Measurements from ENCODE around the gene PTPA. TPM values are rescaled to one million over a fixed set of nuclear protein-coding genes. Genes with fewer than 3 reads are reported as not detected.

PTPA gene
- total and polyA plus RNA-seq, 10 of the 15 experiments (the other 5 are each of a cell fraction or from before 2014, with no cell fraction given), result 1.6 to 111 (median 55.1) TPM

DNA sequence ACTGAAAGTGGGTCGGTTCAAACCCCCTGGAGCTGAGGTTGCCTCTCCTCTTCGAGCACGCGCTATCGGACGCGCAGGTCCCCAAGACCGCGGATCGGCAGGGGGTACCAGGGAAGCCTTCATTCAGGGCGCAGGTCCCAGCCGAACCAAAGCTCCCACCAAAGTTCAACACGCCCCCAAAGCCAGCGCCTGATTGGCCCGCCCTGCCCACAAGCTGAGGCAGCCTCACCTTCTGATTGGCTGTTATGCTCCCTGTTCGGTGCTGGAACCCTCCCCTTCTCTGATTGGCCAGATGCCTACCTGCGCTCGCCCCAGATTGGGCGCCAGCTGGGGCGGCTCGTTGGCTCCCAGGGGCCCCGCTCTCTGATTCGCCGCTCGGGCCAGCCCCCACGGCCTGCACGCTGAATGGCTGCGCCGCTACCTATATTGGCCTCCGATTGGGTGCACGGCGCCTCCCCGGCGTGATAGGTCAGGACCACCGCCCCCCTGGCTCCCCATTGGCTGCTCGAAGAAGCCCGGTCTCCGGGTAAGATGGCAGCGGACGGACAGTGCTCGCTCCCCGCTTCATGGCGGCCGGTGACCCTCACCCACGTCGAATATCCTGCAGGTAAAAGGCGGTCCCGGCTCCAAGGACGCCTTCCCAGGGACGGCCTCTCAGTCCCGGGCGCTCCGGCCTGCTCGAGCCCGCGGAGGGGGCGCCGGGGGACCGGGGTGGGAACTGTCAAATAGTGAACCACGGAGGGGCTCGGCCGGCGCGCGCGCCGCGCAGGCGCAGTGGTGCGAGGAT, 30.4 kb upstream of the PTPA start, which contains the start of gene DOLPP1:
Gene DOLPP1, plus strand, starts transcription at position 511 of the 787 bp plus-strand sequence. Its CDS starts 21 bp downstream, at position 532.
- POLR2A ChIA-PET, result interaction anchor here (0.6 to 1.6 kb wide), 9 partner anchors 41 to 1795 kb away, joined by 3 to 6 read pairs (median 3); partner anchors contain the start of genes DOLK, MIGA2, NUP188 and SH3GLB2
- H4K20me1 ChIP-seq (ENCODE audit: control insufficient read depth, insufficient read depth), result no peaks in the 10 kb centered on the region
- peak within 1 kb of the TSS; percentile 93 for H3K4me3 ChIP-seq
- peaks cover 12% of the 10 kb centered on the region for H3K4me1 ChIP-seq (ENCODE audit: control insufficient read depth, insufficient read depth, low read length)
- in situ Hi-C loops (cut with MboI), result no loop called here
- RAD21 ChIA-PET (ENCODE audit: unreplicated experiment), result interaction anchor here (0.6 to 1.7 kb wide), 7 partner anchors 45 to 544 kb away, joined by 3 to 5 read pairs (median 4); partner anchors contain the start of gene MIGA2
- H3K36me3 ChIP-seq (ENCODE audit: control insufficient read depth in 2 of 2, insufficient read depth in 2 of 2, low read length in 1 of 2), result peaks cover 0 to 10% of the 10 kb centered on the region in 2 experiments; a peak in 3 of 4 replicates
- BruUV-seq (replicated peaks), result no TSS peak
- peak within 1 kb of the TSS; percentile 54 for H3K27ac ChIP-seq (ENCODE audit: control insufficient read depth, insufficient read depth)
- SMC1A ChIA-PET (ENCODE audit: uncharacterized antibody, unreplicated experiment), result interaction anchor here (1.1 kb wide), 1 partner anchor 51 kb away, joined by 4 read pairs; no protein-coding TSS in a partner anchor
- no peaks in the 10 kb centered on the region for H3K9me3 ChIP-seq (replicated peaks; ENCODE audit: control insufficient read depth, insufficient read depth, low read length)
- FAIRE-seq (peak; percentile 100), DNase-seq (ENCODE audit: low read depth, low spot score) (peak; percentile 96), ATAC-seq (peak; percentile 98)
- no peaks in the 10 kb centered on the region for H3K27me3 ChIP-seq (replicated peaks in 1 of 2; ENCODE audit: control insufficient read depth in 2 of 2, insufficient read depth in 2 of 2, low read length in 1 of 2)
- H3K9ac ChIP-seq (ENCODE audit: control insufficient read depth, insufficient read depth, low read length), result peak within 1 kb of the TSS; percentile 83
- 1% methylated on average over 65 of the region's 70 CpGs for WGBS (ENCODE audit: insufficient coverage, insufficient replicate concordance, low lambda C conversion rate, missing lambda C conversion rate)
- CTCF ChIA-PET, result interaction anchor here (0.8 to 1.9 kb wide), 7 partner anchors 22 to 543 kb away, joined by 3 to 5 read pairs (median 3); partner anchors contain the start of gene SH3GLB2
- peak within 1 kb of the TSS; percentile 99 for H3K4me2 ChIP-seq (ENCODE audit: control insufficient read depth, insufficient read depth)
- peaks cover 17% of the 10 kb centered on the region for H3K79me2 ChIP-seq (ENCODE audit: control insufficient read depth, insufficient read depth, low read length)
- H2AFZ ChIP-seq (ENCODE audit: control insufficient read depth, low read depth, low read length), result peak within 1 kb of the TSS; percentile 98
- intact Hi-C loops (cut with micrococcal nuclease; ENCODE audit: unreplicated experiment), result loop anchor here (2.0 kb wide), 1 partner anchor 30 kb away; the partner anchor contains the start of genes CRAT and PTPA
- TF ChIP-seq, protein P1, sequence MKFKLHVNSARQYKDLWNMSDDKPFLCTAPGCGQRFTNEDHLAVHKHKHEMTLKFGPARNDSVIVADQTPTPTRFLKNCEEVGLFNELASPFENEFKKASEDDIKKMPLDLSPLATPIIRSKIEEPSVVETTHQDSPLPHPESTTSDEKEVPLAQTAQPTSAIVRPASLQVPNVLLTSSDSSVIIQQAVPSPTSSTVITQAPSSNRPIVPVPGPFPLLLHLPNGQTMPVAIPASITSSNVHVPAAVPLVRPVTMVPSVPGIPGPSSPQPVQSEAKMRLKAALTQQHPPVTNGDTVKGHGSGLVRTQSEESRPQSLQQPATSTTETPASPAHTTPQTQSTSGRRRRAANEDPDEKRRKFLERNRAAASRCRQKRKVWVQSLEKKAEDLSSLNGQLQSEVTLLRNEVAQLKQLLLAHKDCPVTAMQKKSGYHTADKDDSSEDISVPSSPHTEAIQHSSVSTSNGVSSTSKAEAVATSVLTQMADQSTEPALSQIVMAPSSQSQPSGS (IDR thresholded peaks at IDR 0.05; ENCODE audit: low read length), result no peak
- no peak for TF ChIP-seq GABPA (IDR thresholded peaks at IDR 0.05; ENCODE audit: low read depth)
- TF ChIP-seq, protein P2, sequence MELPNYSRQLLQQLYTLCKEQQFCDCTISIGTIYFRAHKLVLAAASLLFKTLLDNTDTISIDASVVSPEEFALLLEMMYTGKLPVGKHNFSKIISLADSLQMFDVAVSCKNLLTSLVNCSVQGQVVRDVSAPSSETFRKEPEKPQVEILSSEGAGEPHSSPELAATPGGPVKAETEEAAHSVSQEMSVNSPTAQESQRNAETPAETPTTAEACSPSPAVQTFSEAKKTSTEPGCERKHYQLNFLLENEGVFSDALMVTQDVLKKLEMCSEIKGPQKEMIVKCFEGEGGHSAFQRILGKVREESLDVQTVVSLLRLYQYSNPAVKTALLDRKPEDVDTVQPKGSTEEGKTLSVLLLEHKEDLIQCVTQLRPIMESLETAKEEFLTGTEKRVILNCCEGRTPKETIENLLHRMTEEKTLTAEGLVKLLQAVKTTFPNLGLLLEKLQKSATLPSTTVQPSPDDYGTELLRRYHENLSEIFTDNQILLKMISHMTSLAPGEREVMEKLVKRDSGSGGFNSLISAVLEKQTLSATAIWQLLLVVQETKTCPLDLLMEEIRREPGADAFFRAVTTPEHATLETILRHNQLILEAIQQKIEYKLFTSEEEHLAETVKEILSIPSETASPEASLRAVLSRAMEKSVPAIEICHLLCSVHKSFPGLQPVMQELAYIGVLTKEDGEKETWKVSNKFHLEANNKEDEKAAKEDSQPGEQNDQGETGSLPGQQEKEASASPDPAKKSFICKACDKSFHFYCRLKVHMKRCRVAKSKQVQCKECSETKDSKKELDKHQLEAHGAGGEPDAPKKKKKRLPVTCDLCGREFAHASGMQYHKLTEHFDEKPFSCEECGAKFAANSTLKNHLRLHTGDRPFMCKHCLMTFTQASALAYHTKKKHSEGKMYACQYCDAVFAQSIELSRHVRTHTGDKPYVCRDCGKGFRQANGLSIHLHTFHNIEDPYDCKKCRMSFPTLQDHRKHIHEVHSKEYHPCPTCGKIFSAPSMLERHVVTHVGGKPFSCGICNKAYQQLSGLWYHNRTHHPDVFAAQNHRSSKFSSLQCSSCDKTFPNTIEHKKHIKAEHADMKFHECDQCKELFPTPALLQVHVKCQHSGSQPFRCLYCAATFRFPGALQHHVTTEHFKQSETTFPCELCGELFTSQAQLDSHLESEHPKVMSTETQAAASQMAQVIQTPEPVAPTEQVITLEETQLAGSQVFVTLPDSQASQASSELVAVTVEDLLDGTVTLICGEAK (IDR thresholded peaks at IDR 0.05; ENCODE audit: borderline replicate concordance), result peak; percentile 64; the same call in 1 of the 2 replicates
- peak; percentile 33; the same call in 1 of the 2 replicates for TF ChIP-seq NR2F1 (conservative IDR thresholded peaks at IDR 0.05)
- TF ChIP-seq TCF3 (IDR thresholded peaks at IDR 0.05; ENCODE audit: borderline replicate concordance, insufficient read depth, low read depth, low read length), result no peak
- TF ChIP-seq, protein P3, sequence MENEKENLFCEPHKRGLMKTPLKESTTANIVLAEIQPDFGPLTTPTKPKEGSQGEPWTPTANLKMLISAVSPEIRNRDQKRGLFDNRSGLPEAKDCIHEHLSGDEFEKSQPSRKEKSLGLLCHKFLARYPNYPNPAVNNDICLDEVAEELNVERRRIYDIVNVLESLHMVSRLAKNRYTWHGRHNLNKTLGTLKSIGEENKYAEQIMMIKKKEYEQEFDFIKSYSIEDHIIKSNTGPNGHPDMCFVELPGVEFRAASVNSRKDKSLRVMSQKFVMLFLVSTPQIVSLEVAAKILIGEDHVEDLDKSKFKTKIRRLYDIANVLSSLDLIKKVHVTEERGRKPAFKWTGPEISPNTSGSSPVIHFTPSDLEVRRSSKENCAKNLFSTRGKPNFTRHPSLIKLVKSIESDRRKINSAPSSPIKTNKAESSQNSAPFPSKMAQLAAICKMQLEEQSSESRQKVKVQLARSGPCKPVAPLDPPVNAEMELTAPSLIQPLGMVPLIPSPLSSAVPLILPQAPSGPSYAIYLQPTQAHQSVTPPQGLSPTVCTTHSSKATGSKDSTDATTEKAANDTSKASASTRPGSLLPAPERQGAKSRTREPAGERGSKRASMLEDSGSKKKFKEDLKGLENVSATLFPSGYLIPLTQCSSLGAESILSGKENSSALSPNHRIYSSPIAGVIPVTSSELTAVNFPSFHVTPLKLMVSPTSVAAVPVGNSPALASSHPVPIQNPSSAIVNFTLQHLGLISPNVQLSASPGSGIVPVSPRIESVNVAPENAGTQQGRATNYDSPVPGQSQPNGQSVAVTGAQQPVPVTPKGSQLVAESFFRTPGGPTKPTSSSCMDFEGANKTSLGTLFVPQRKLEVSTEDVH (IDR thresholded peaks at IDR 0.05; ENCODE audit: low read depth, partially characterized antibody), result no peak
- no peak for TF ChIP-seq KAT2A (conservative IDR thresholded peaks at IDR 0.05; ENCODE audit: control insufficient read depth, low read depth, low read length)
- TF ChIP-seq POLR2AphosphoS5 (IDR thresholded peaks at IDR 0.05; ENCODE audit: low read length), result peak; percentile 83
- TF ChIP-seq CHD1 (IDR thresholded peaks at IDR 0.05; ENCODE audit: low read depth, low read length), result no peak
